WTC11 (cell line): ENCODE results near the gene AKR1C8. TPM values are rescaled to one million over a fixed set of nuclear protein-coding genes. Genes with fewer than 3 reads are reported as not detected.

Source experiments
- ATAC-seq: fragments of 200-7000 bp; cut with Tn5 transposase; 2 replicates; pipeline ENCODE4 v1.10.0; 2021; ENCODE audit warnings: mild to moderate bottlenecking, moderate library complexity
- CTCF ChIA-PET: fragments of 300-600 bp; sonication (Branson Sonifier 250); formaldehyde crosslinking; loops from one replicate; lab custom pipeline; 2021; ENCODE audit warnings: antibody characterized with exemption; lab: Charles Lee
- POLR2A ChIA-PET: fragments of 350-600 bp; sonication (Branson Sonifier 250); formaldehyde crosslinking; loops from one replicate; lab custom pipeline; 2021; ENCODE audit warnings: antibody characterized with exemption; lab: Charles Lee
- DNase-seq: peaks from one replicate; pipeline ENCODE4 v3.0.0; 2021; ENCODE audit warnings: low spot score
- H3K27ac Mint-ChIP-seq: 2 replicates; pipeline ENCODE4 v1.8.0; 2021; ENCODE audit warnings: mixed read lengths
- H3K27me3 Mint-ChIP-seq: 2 replicates; pipeline ENCODE4 v1.8.0; 2021; ENCODE audit warnings: low read depth, mild to moderate bottlenecking, moderate library complexity, mixed read lengths
- H3K36me3 Mint-ChIP-seq: 2 replicates; pipeline ENCODE4 v1.8.0; 2021; ENCODE audit warnings: mixed read lengths
- H3K4me1 Mint-ChIP-seq: 2 replicates; pipeline ENCODE4 v1.8.0; 2022; ENCODE audit warnings: mixed read lengths
- H3K4me3 Mint-ChIP-seq: 2 replicates; pipeline ENCODE4 v1.8.0; 2021; ENCODE audit warnings: mild to moderate bottlenecking, moderate library complexity, mixed read lengths
- H3K9me3 Mint-ChIP-seq: 2 replicates; pipeline ENCODE4 v1.8.0; 2021; ENCODE audit warnings: mixed read lengths
- CBFB ChIP-seq: sonication (generic); formaldehyde crosslinking; IDR thresholded peaks from 2 replicates; pipeline ENCODE4 v1.8.1; 2022; ENCODE audit warnings: mild to moderate bottlenecking, low read depth, missing genetic modification reagents
- CREM ChIP-seq: sonication (generic); formaldehyde crosslinking; IDR thresholded peaks from 2 replicates; pipeline ENCODE4 v1.8.1; 2022; ENCODE audit warnings: mild to moderate bottlenecking, missing genetic modification reagents, moderate library complexity
- EMX1 ChIP-seq: fragments of 250-450 bp; sonication (Bioruptor Pico); IDR thresholded peaks from 2 replicates; pipeline ENCODE4 v1.8.0; 2021; ENCODE audit warnings: mild to moderate bottlenecking
- ETV6 ChIP-seq: sonication (generic); formaldehyde crosslinking; IDR thresholded peaks from 2 replicates; pipeline ENCODE4 v1.8.1; 2022; ENCODE audit warnings: mild to moderate bottlenecking, missing genetic modification reagents
- GABPB1 ChIP-seq: sonication (generic); formaldehyde crosslinking; IDR thresholded peaks from 2 replicates; pipeline ENCODE4 v1.8.1; 2023; ENCODE audit warnings: mild to moderate bottlenecking, missing genetic modification reagents
- MXD4 ChIP-seq: fragments of 250-450 bp; sonication (Bioruptor Pico); IDR thresholded peaks from 2 replicates; pipeline ENCODE4 v1.8.0; 2021; ENCODE audit warnings: mild to moderate bottlenecking, moderate library complexity, borderline replicate concordance
- NFE2L1 ChIP-seq: sonication (generic); formaldehyde crosslinking; IDR thresholded peaks from 2 replicates; pipeline ENCODE4 v1.8.1; 2023; ENCODE audit warnings: missing genetic modification reagents
- RELA ChIP-seq: sonication (generic); formaldehyde crosslinking; IDR thresholded peaks from 2 replicates; pipeline ENCODE4 v1.8.1; 2022; ENCODE audit warnings: missing genetic modification reagents, mild to moderate bottlenecking, borderline replicate concordance
- SOX15 ChIP-seq: fragments of 250-450 bp; sonication (Bioruptor Pico); IDR thresholded peaks from 2 replicates; pipeline ENCODE4 v1.9.0; 2021; ENCODE audit warnings: mild to moderate bottlenecking
- TEAD1 ChIP-seq: sonication (generic); formaldehyde crosslinking; IDR thresholded peaks from 2 replicates; pipeline ENCODE4 v1.8.0; 2022; ENCODE audit warnings: mild to moderate bottlenecking, missing genetic modification reagents
- ZNF232 ChIP-seq: sonication (generic); formaldehyde crosslinking; IDR thresholded peaks from 2 replicates; pipeline ENCODE4 v1.8.0; 2022; ENCODE audit warnings: mild to moderate bottlenecking, missing genetic modification reagents
- ZNF396 ChIP-seq: fragments of 250-450 bp; sonication (Bioruptor Pico); IDR thresholded peaks from 2 replicates; pipeline ENCODE4 v1.8.0; 2021; ENCODE audit warnings: mild to moderate bottlenecking, moderate library complexity, borderline replicate concordance
- ZNF416 ChIP-seq: fragments of 250-450 bp; sonication (Bioruptor Pico); IDR thresholded peaks from 2 replicates; pipeline ENCODE4 v1.9.0; 2021; ENCODE audit warnings: mild to moderate bottlenecking, inconsistent platforms
- ZNF423 ChIP-seq: fragments of 250-450 bp; sonication (Bioruptor Pico); IDR thresholded peaks from 2 replicates; pipeline ENCODE4 v2.1.2; 2022; ENCODE audit warnings: mild to moderate bottlenecking, moderate library complexity
- total RNA-seq: library from RNA; stranded (reverse); gene quantifications from 3 replicates; pipeline ENCODE4 v1.2.3, GENCODE V29; 2021
- TF ChIP-seq, protein P1 (sequence below): sonication (generic); formaldehyde crosslinking; IDR thresholded peaks from 2 replicates; pipeline ENCODE4 v1.8.1; 2022; ENCODE audit warnings: mild to moderate bottlenecking, moderate library complexity, missing genetic modification reagents
- TF ChIP-seq, protein P2 (sequence below): sonication (generic); formaldehyde crosslinking; IDR thresholded peaks from 2 replicates; pipeline ENCODE4 v1.8.1; 2023; ENCODE audit warnings: mild to moderate bottlenecking, moderate library complexity, missing genetic modification reagents
- TF ChIP-seq, protein P3 (sequence below): sonication (generic); formaldehyde crosslinking; IDR thresholded peaks from 2 replicates; pipeline ENCODE4 v1.8.1; 2022; ENCODE audit warnings: low read depth, mild to moderate bottlenecking, moderate library complexity, missing genetic modification reagents, borderline replicate concordance
- TF ChIP-seq, protein P4 (sequence below): sonication (generic); formaldehyde crosslinking; IDR thresholded peaks from 2 replicates; pipeline ENCODE4 v1.8.0; 2022; ENCODE audit warnings: mild to moderate bottlenecking, missing genetic modification reagents
- TF ChIP-seq, protein P5 (sequence below): sonication (generic); formaldehyde crosslinking; IDR thresholded peaks from 2 replicates; pipeline ENCODE4 v1.8.0; 2023; ENCODE audit warnings: missing genetic modification reagents, mild to moderate bottlenecking, borderline replicate concordance
- TF ChIP-seq, protein P6 (sequence below): sonication (generic); formaldehyde crosslinking; IDR thresholded peaks from 2 replicates; pipeline ENCODE4 v1.8.0; 2022; ENCODE audit warnings: mild to moderate bottlenecking, missing genetic modification reagents

The AKR1C8 gene
- total RNA-seq, 1 experiment from 2014 or later = not detected

DNA sequence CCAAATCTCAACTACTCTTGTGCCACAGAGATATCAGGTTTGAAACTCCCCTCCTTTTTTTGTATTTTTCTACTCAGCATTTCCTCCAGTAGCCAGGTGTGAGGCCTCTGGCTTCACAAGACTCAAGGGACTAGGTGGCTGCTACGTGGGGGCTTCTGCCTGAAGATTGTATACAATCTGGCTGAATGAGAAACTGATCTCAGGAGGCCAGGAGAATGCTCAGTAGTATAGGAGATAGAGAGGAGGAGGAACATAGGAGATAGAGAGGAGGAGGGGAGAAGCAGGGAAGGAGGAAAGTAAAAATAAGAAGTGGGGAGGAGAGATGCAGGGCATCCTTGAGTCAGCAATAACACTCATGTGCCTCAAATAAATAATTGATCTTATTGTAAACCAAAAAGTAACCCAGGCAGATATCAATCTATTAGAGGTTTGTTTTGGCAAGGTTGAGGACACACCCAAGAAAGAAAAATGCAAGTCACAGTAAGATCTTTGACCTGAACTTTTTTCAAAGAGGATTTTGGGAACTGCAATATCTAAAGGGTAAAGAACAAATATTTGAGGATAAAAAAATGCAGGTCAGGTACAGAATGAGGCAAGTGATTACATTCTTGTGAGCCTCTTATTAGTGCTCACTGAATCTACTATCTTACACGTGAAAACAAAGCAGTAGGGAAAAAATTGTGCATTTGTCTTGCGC lies 36.8 kb downstream of the AKR1C8 start:
- no peak for ATAC-seq
- peaks cover 59% of the 10 kb centered on the region for H3K9me3 Mint-ChIP-seq
- peaks cover 17% of the 10 kb centered on the region for H3K36me3 Mint-ChIP-seq
- TF ChIP-seq GABPB1 (CRISPR knock-in tag) (0 out of 2 replicates have a peak, but pooled peaks have one; percentile 19), CREM (CRISPR knock-in tag) (no peak)
- CTCF ChIA-PET = no interaction called here
- no peak overlapping the region for H3K27ac Mint-ChIP-seq
- no peaks in the 10 kb centered on the region for H3K4me1 Mint-ChIP-seq
- H3K4me3 Mint-ChIP-seq = no peak overlapping the region
- no peak for DNase-seq
- POLR2A ChIA-PET = no interaction called here
- no peaks in the 10 kb centered on the region; the same call in 1 of the 2 replicates for H3K27me3 Mint-ChIP-seq

DNA sequence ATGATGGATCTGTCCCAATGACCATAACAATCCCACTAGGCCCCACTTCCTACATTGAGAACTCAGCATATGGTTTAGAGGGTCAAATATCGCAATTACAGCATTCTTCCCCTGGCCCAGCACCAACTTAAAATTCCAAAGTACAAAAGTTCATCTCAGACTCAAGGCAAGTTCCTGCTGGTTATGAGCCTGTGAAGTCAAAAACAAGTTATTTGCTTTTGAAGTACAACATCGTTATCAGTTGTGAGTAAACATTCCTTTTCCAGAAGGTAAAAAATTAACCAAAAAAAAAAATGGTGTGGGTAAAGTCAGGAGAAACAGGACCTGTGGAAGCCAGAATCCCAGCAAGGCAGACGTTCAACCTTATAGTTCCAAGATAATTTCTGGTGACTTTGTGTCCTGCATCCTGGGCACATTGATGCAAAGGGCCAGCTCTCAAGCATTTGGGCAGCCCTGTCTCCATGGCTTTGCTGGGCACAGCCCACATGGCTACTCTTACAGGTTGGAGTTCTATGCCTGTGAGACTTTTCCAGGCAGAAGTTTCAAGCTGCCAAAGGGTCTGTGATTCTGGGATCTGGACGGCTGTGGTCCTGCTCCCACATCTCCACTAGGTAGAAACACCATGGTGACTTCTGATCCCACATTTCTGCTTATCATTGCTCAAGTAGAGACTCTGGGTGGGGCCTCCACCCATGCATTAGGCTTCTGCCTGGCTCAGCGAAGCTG lies 37.5 kb downstream of the AKR1C8 start:
- H3K27ac Mint-ChIP-seq = no peak overlapping the region
- peaks cover 17% of the 10 kb centered on the region for H3K36me3 Mint-ChIP-seq
- TF ChIP-seq NFE2L1 (CRISPR knock-in tag) (no peak), CBFB (CRISPR knock-in tag) (no peak), MXD4 (CRISPR knock-in tag) (no peak), GABPB1 (CRISPR knock-in tag) (peak; percentile 71), SOX15 (CRISPR knock-in tag) (no peak)
- TF ChIP-seq, protein P1, sequence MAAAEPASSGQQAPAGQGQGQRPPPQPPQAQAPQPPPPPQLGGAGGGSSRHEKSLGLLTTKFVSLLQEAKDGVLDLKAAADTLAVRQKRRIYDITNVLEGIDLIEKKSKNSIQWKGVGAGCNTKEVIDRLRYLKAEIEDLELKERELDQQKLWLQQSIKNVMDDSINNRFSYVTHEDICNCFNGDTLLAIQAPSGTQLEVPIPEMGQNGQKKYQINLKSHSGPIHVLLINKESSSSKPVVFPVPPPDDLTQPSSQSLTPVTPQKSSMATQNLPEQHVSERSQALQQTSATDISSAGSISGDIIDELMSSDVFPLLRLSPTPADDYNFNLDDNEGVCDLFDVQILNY (CRISPR knock-in tag) = no peak
- TF ChIP-seq, protein P2, sequence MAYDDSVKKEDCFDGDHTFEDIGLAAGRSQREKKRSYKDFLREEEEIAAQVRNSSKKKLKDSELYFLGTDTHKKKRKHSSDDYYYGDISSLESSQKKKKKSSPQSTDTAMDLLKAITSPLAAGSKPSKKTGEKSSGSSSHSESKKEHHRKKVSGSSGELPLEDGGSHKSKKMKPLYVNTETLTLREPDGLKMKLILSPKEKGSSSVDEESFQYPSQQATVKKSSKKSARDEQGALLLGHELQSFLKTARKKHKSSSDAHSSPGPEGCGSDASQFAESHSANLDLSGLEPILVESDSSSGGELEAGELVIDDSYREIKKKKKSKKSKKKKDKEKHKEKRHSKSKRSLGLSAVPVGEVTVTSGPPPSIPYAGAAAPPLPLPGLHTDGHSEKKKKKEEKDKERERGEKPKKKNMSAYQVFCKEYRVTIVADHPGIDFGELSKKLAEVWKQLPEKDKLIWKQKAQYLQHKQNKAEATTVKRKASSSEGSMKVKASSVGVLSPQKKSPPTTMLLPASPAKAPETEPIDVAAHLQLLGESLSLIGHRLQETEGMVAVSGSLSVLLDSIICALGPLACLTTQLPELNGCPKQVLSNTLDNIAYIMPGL (CRISPR knock-in tag) = no peak
- no peak overlapping the region for H3K4me3 Mint-ChIP-seq
- H3K27me3 Mint-ChIP-seq = no peaks in the 10 kb centered on the region; the same call in 1 of the 2 replicates
- ATAC-seq (no peak), DNase-seq (no peak)
- no peaks in the 10 kb centered on the region for H3K4me1 Mint-ChIP-seq
- CTCF ChIA-PET = no interaction called here
- H3K9me3 Mint-ChIP-seq = peaks cover 55% of the 10 kb centered on the region
- POLR2A ChIA-PET = no interaction called here

DNA sequence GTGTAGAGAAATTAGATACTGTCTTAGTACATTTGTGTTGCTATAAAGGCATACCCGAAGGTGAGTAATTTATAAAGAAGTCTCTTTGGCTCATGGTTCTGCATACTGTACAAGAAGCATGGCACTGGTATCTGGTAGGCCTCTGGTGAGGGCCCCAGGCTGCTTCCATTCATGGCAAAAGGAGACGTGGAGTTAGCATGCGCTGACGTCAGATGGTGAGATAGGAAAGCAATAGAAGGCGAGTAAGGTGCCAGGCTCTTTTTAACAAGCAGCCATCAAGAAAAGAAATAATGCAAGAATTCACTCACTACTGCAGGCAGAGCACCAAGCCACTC lies 38.1 kb downstream of the AKR1C8 start:
- H3K9me3 Mint-ChIP-seq = peaks cover 57% of the 10 kb centered on the region

More for the DNA sequence above, 38.1 kb downstream of the AKR1C8 start:
- Mint-ChIP-seq H3K27me3 (no peaks in the 10 kb centered on the region; the same call in 1 of the 2 replicates), H3K4me1 (no peaks in the 10 kb centered on the region), H3K4me3 (no peak overlapping the region), H3K27ac (no peak overlapping the region), H3K36me3 (peaks cover 17% of the 10 kb centered on the region)
- no peak for ATAC-seq
- TF ChIP-seq, protein P3, sequence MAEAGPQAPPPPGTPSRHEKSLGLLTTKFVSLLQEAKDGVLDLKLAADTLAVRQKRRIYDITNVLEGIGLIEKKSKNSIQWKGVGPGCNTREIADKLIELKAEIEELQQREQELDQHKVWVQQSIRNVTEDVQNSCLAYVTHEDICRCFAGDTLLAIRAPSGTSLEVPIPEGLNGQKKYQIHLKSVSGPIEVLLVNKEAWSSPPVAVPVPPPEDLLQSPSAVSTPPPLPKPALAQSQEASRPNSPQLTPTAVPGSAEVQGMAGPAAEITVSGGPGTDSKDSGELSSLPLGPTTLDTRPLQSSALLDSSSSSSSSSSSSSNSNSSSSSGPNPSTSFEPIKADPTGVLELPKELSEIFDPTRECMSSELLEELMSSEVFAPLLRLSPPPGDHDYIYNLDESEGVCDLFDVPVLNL (CRISPR knock-in tag) = no peak
- TF ChIP-seq TEAD1 (CRISPR knock-in tag) (no peak), ZNF423 (CRISPR knock-in tag) (no peak), ZNF232 (CRISPR knock-in tag) (no peak), ZNF396 (CRISPR knock-in tag) (no peak), CBFB (CRISPR knock-in tag) (no peak), ETV6 (CRISPR knock-in tag) (no peak), RELA (CRISPR knock-in tag) (no peak), ZNF416 (no peak), EMX1 (CRISPR knock-in tag) (no peak)
- TF ChIP-seq, protein P4, sequence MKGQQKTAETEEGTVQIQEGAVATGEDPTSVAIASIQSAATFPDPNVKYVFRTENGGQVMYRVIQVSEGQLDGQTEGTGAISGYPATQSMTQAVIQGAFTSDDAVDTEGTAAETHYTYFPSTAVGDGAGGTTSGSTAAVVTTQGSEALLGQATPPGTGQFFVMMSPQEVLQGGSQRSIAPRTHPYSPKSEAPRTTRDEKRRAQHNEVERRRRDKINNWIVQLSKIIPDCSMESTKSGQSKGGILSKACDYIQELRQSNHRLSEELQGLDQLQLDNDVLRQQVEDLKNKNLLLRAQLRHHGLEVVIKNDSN (CRISPR knock-in tag) = no peak
- TF ChIP-seq, protein P5, sequence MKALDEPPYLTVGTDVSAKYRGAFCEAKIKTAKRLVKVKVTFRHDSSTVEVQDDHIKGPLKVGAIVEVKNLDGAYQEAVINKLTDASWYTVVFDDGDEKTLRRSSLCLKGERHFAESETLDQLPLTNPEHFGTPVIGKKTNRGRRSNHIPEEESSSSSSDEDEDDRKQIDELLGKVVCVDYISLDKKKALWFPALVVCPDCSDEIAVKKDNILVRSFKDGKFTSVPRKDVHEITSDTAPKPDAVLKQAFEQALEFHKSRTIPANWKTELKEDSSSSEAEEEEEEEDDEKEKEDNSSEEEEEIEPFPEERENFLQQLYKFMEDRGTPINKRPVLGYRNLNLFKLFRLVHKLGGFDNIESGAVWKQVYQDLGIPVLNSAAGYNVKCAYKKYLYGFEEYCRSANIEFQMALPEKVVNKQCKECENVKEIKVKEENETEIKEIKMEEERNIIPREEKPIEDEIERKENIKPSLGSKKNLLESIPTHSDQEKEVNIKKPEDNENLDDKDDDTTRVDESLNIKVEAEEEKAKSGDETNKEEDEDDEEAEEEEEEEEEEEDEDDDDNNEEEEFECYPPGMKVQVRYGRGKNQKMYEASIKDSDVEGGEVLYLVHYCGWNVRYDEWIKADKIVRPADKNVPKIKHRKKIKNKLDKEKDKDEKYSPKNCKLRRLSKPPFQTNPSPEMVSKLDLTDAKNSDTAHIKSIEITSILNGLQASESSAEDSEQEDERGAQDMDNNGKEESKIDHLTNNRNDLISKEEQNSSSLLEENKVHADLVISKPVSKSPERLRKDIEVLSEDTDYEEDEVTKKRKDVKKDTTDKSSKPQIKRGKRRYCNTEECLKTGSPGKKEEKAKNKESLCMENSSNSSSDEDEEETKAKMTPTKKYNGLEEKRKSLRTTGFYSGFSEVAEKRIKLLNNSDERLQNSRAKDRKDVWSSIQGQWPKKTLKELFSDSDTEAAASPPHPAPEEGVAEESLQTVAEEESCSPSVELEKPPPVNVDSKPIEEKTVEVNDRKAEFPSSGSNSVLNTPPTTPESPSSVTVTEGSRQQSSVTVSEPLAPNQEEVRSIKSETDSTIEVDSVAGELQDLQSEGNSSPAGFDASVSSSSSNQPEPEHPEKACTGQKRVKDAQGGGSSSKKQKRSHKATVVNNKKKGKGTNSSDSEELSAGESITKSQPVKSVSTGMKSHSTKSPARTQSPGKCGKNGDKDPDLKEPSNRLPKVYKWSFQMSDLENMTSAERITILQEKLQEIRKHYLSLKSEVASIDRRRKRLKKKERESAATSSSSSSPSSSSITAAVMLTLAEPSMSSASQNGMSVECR (CRISPR knock-in tag) = no peak
- TF ChIP-seq, protein P6, sequence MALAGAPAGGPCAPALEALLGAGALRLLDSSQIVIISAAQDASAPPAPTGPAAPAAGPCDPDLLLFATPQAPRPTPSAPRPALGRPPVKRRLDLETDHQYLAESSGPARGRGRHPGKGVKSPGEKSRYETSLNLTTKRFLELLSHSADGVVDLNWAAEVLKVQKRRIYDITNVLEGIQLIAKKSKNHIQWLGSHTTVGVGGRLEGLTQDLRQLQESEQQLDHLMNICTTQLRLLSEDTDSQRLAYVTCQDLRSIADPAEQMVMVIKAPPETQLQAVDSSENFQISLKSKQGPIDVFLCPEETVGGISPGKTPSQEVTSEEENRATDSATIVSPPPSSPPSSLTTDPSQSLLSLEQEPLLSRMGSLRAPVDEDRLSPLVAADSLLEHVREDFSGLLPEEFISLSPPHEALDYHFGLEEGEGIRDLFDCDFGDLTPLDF = no peak
- no peak for DNase-seq
- ChIA-PET POLR2A (no interaction called here), CTCF (no interaction called here)
